NCI-H1436 (cell line): Measurements from ENCODE around the gene DNAJC2.

ENCODE experiments used
- DNase-seq: peaks from one replicate; lab custom pipeline; 2025; lab: John Stamatoyannopoulos, UW

DNAJC2 gene, protein sequence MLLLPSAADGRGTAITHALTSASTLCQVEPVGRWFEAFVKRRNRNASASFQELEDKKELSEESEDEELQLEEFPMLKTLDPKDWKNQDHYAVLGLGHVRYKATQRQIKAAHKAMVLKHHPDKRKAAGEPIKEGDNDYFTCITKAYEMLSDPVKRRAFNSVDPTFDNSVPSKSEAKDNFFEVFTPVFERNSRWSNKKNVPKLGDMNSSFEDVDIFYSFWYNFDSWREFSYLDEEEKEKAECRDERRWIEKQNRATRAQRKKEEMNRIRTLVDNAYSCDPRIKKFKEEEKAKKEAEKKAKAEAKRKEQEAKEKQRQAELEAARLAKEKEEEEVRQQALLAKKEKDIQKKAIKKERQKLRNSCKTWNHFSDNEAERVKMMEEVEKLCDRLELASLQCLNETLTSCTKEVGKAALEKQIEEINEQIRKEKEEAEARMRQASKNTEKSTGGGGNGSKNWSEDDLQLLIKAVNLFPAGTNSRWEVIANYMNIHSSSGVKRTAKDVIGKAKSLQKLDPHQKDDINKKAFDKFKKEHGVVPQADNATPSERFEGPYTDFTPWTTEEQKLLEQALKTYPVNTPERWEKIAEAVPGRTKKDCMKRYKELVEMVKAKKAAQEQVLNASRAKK

GRCh38 chr7:103344453-103345149 is at the start of gene DNAJC2:
DNAJC2 (minus strand) TSS chr7:103344767; CDS start chr7:103344622, 145 bp downstream.
- DNase-seq: peak; percentile 85

DNA sequence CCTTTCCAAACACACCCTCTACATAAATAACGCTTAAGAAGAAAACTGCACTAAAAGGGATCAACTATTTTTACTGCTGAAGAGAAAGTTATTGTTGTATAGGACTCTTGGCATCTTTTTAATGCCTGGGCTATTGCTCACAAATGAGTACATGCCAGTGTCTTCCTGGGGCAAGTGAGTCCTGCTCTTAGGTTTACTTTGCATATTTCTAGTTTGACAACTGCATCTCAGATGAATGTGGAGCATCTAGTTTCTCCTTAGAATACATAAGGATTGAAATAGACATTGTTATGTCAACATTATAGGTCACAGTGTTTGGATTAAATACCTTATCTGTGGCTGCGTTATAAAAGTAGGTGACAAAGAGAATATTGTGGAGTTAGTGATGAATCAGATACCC is 47.4 kb upstream of the DNAJC2 start:
- no peak for DNase-seq

GRCh38 chr7:103391150-103391549 is 46.6 kb upstream of the DNAJC2 start:
- DNase-seq: no peak

DNA sequence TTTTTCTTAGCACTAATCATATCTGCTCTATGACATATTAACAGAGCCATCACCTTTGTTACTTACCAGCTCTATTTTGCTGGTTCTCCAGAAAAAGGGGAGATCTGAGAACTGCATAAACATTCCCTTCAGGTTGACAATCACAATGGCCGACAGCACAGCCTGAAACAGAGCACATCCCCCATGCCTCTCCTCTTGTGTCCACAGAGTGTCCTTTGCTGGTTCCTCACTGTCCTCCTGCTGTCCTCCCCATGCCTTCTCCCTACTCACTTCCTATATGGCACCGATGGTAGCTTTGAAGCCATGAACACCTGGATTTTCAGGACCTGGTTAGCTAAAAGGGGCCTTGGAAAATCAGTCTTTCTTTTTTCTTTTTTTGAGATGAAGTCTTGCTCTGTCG is 44.7 kb upstream of the DNAJC2 start:
- no peak for DNase-seq

- DNase-seq: no peak
These were observed 44.0 kb upstream of the DNAJC2 start for GRCh38 chr7:103388469-103389140.

DNA sequence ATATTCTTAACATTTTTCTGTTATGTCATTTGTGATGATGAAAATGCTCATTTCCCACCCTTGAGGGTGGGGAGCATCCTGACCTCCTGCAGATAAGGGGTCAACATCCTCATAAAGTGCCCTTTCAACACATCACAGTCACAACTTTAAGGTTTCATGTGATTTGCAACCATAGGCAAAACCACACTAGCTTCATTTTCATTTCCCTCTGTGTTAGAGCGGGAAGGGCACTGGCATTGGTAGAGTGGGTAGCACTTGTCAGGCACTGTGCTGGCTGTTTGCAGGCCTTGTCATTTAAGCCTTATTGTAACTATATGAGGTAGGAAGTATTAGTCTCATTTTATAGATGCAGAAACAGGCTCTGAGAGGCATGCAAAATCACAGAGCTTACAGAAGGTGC is 42.7 kb upstream of the DNAJC2 start:
- no peak for DNase-seq

DNA sequence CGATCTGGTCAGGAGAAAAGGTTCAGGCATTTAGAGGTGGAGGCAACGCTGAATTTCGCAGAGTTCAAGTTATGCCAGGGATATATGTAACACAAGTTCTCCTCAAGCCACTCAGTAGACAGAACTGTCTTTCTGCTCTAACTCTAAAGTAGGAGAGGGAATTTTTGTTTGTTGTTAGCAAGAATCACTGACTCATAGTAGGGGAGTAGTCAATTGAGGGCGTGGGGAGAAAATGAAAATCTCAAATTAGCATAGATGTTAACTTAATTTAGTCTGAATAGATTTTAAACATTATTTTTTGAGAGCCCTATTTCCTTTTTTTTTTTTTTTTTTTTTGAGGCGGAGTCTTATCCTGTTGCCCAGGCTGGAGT is 37.5 kb upstream of the DNAJC2 start:
- DNase-seq: no peak

- DNase-seq: no peak
These were observed 36.9 kb upstream of the DNAJC2 start for GRCh38 chr7:103381280-103382031.

DNA sequence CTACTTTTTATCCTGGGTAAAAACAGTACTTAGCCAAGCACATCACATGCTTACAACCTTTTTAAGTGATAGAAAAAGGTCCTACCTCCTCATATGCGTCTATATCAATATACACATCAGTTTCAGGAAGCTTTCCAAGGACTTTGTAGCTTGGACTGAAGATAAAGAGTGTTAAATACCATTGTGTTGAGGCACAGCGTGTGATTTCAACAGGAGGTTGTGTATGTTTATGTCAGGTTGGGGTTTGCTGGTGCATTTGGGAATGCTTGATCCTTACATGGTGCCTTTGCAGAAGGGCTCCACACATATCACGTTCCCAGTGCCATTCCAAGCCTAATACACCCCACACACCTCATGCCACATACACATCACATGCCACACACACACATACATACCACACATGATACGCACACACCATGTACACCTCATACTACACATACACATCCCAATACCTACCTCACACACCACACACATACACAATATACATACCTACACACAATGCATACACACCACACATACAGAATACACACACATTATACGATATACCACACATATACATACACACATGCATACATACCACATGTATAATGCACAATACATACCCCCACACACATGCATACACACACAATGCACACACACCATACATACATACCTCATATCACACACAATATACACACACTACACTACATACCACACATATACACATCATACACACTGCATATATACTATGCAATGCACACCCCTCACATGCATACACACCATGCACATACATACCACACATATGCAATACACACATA is 36.0 kb upstream of the DNAJC2 start:
- DNase-seq: no peak

DNA sequence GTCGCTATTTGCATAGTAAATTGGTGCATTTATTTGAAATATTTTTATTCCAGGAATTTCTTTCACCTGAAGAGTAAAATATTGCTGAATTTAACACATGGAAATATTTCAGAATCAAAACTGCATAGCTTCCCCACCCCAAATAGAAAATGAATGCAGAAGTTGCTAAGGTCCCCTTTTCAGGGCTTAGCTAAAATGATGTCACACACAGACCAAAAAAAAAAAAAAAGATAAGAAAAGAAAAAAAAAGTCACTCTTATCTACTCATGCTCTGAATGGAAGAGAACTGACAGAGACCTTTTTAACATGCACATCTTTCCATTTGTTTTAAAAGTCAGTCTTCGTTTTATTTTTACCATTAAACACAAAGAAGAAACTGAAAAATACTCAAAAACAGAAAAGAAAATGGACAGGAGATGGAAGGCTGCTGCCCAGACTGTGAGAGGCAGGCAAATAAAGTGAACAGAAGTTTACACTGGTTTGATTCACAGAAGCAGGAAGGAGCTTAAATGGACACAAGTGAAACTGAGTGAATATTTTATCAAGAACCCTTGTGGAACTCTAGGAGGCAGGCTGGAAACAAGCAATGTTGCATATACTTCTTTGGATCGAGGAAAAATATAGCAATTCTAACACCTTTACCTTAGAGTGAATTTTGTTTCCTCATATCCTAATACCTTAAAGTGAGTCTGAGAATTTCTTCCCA is 34.9 kb upstream of the DNAJC2 start:
- DNase-seq: no peak

DNA sequence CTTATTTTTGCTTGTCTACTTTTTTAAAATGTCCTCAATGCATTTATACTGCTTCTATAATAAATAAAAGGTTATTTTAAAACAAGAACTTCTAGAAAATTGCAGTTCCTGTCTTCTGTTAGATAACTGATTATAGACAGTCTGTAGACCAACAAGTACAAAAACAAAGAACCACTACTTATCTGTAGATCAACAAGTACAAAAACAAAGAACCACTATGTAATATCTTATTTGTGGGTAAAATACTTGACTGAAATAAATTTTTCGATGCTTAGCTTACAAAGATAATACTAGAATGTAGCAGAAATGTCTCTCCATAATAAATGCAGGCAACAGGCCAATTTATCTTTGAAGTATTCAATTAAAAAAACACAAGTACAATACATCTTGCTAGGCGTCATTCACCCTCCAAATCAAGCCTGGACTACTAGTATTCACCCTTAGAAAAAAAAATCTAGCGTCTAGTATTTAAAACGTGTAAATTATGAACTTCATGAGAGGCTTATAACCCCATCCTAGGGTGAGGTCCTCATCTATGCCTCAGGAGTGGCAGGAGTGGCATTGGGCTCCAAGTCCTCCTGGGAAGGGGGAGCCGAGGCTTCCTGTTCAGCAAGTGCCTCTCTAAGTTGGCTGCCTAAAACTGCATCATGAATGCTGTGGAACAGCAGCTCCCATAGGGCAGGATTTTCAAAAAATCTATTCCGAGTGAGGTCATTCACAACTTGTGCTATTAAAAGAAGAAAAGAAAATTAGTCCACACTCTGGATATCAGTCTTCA is 29.5 kb upstream of the DNAJC2 start:
- peak; percentile 4 for DNase-seq

GRCh38 chr7:103369432-103369831 is 24.9 kb upstream of the DNAJC2 start:
- no peak for DNase-seq

- no peak for DNase-seq
These were observed 5.2 kb upstream of the DNAJC2 start for GRCh38 chr7:103349805-103350204.

- DNase-seq: no peak
These were observed 4.4 kb upstream of the DNAJC2 start for GRCh38 chr7:103348959-103349358.

DNA sequence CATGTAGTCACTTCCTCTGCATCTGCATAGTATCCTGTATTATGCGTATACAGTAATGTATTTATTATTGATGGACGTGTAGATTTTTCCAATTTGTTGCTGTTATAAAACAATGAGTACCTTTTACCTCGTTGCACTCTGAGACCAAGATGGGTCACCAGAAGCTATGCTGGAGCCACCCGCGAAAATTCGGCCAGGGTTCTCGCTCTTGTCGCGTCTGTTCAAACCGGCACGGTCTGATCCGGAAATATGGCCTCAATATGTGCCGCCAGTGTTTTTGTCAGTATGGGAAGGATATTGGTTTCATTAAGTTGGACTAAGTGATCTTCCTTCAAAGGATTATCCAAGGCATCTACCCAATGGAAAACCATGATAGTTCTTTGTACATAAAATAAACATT is 3.9 kb upstream of the DNAJC2 start:
- DNase-seq: no peak

DNA sequence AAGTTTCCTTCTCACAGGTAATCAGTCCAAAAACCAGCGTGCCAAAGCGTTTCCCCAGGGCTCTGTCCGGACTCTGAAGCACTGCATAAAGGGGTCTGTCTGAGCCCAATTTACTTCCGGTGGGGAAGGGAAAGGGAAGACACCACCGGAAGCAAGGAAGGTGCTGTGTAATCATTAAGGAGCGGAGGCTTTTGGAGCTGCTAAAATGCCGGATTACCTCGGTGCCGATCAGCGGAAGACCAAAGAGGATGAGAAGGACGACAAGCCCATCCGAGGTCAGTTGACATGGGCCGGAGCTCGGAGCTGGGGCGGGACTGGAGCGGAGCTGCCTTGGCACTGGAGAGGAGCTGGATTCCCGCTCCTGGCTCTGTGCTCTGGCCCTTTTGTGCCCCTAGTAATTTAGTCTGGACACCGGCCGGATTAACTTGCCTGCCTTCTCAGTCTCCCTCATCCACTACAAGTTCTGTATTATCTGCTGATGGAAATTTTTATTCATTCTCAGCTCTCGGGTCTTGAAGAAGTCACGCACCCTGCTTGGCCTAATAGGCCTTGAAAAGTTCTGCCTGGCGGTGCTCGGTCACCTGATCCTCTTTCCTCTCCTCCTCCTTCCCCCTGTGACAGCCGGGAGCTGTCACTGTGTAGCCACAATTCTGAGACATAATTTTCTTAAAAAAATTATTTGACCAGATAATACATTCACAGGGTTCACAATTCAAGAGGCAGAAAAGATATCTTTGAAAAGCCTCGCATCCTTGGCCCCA is 3.1 kb upstream of the DNAJC2 start, which contains the start of gene PSMC2:
Gene PSMC2, plus strand, starts transcription at position 137 of the 761 bp plus-strand sequence. Its CDS starts 69 bp downstream, at position 206.
- peak; percentile 79 for DNase-seq

GRCh38 chr7:103346396-103346795 is 1.8 kb upstream of the DNAJC2 start:
- no peak for DNase-seq

DNA sequence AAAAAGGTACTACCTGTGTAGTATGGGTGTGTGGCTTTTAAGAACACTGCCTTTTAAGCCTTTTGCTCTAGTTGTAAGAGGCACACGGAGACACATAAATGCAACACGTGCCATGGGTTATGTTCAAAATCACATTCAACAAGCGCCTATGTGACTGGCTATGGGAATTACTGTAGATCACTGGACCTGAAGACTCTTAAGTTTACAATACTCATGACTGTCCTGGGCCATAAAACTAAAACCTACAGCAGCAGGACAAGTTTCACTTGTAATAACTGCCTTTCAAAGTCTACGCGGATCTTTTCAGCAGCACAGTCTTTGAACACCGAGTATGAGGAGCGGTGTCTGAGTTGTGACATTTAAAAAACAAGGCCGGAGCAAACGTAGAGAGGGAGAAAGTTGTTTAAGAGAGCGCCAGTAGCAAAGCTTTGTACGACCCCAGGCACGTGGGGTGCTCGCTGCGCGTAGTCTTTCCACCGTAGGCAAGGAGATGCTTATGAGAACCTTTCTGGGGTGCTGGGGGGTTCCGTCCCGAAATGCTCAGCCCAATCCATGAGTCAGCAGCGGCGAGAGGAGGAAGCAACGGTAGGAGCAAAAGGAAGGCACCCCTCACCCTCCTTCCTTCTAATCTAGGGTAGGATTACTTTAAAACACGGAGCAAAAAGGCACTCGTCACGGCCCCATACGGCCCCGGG is 662 bp downstream of the DNAJC2 start:
- DNase-seq: no peak
